Transverse colon (tissue), 4 donors: ENCODE data around the gene OSTC. TPM values are rescaled to one million over a fixed set of nuclear protein-coding genes. Genes with fewer than 3 reads are reported as not detected.

Source experiments
- DNase-seq: peaks from one replicate; pipeline ENCODE4 v3.0.0-alpha.2; 2019
- H3K27ac ChIP-seq, 4 donors: fragments of 200-600 bp; sonication (generic); 2 replicates each; pipeline ENCODE4 v1.5.1; 2016 to 2018; ENCODE audit warnings: inconsistent platforms in 4 of 4
- H3K27me3 ChIP-seq: fragments of 200-600 bp; sonication (generic); 2 replicates; pipeline ENCODE4 v1.5.1; 2017; ENCODE audit warnings: inconsistent platforms
- H3K36me3 ChIP-seq, 4 donors: fragments of 200-600 bp; sonication (generic); 2 replicates each; pipeline ENCODE4 v1.5.1; 2017 to 2019; ENCODE audit warnings: inconsistent platforms in 4 of 4
- H3K4me1 ChIP-seq, 4 donors: fragments of 200-600 bp; sonication (generic); 2 replicates each; pipeline ENCODE4 v1.5.1; 2017 to 2020; ENCODE audit warnings: inconsistent platforms in 4 of 4
- H3K4me3 ChIP-seq, 4 donors: fragments of 200-600 bp; sonication (generic); 1 replicate in 1 of 4; 2 replicates in 3 of 4; pipeline versions ENCODE4 v1.5.1 to v1.6.1; 2017 to 2019; ENCODE audit warnings: inconsistent platforms in 4 of 4
- H3K9me3 ChIP-seq, 2 donors: fragments of 200-600 bp; sonication (generic); 2 replicates each; pipeline ENCODE4 v1.5.1; 2017 to 2019; ENCODE audit warnings: inconsistent platforms in 2 of 2
- CTCF ChIP-seq, 5 experiments: fragments of 200-600 bp in 3 of 5; fragments of 450-650 bp in 2 of 5; sonication (generic) in 3 of 5; IDR thresholded peaks; 1 replicate in 2 of 5; 2 replicates in 3 of 5; pipeline ENCODE4 v1.5.1; 2016 to 2017; ENCODE audit warnings: antibody characterized with exemption in 5 of 5, inconsistent platforms in 3 of 5, mild to moderate bottlenecking in 2 of 5, moderate library complexity in 1 of 5
- EP300 ChIP-seq: sonication (generic); formaldehyde crosslinking; IDR thresholded peaks from one replicate; pipeline ENCODE4 v1.6.1; 2017; ENCODE audit warnings: antibody characterized with exemption, low read depth
- POLR2A ChIP-seq: fragments of 450-650 bp; IDR thresholded peaks from one replicate; pipeline ENCODE4 v1.6.1; 2016; ENCODE audit warnings: antibody characterized with exemption, mild to moderate bottlenecking, moderate library complexity
- POLR2AphosphoS5 ChIP-seq, 3 donors: sonication (generic); formaldehyde crosslinking; IDR thresholded peaks; one replicate each; pipeline ENCODE4 v1.6.1; 2016; ENCODE audit warnings: antibody characterized with exemption in 3 of 3
- WGBS, 2 donors: methylation state at CpG; one replicate each; pipeline ENCODE4 v1.1.5; 2018; ENCODE audit warnings: low coverage in 1 of 2; 5-methylcytosine and 5-hydroxymethylcytosine counted together
- in situ Hi-C, 4 donors: fragments of 200-750 bp; cut with MboI; loops; one replicate each; pipeline versions ENCODE4 v1.15.0 to v1.15.1; 2017; ENCODE audit warnings: low sequenced_read_pairs in 3 of 4, low pct_ligation_motif_present in 1 of 4, low pct_unique_long_range_greater_than_20kb in 1 of 4
- intact Hi-C: fragments of 100-400 bp; cut with DNase I; formaldehyde crosslinking; loops from one replicate; pipeline ENCODE4 v1.15.1; 2023; ENCODE audit warnings: low total_unique reads
- total RNA-seq, 4 donors: library from RNA; depleted of rRNA; stranded (reverse); fragments of >200 nt; gene quantifications; one replicate each; pipeline ENCODE4 v1.1.0, GENCODE V29; 2016

Gene OSTC
- total RNA-seq, 4 donors from 2014 or later = 45.4 to 56.5 (median 51.6) TPM

- 83 to 89% methylated on average over 3 of the region's 3 CpGs for WGBS, 2 donors
- Histone ChIP-seq H3K4me1 (no peaks in the 10 kb centered on the region), H3K27me3 (no peaks in the 10 kb centered on the region), H3K9me3 (no peaks in the 10 kb centered on the region), H3K36me3 (no peaks in the 10 kb centered on the region), H3K4me3 (no peak overlapping the region), H3K27ac (no peak overlapping the region)
- no peak for DNase-seq
- in situ Hi-C loops (no loop called here), intact Hi-C loops (no loop called here)
- TF ChIP-seq POLR2A = no peak
- TF ChIP-seq POLR2AphosphoS5 (IDR thresholded peaks at IDR 0.05) = no peak
- no peak for TF ChIP-seq CTCF (IDR thresholded peaks at IDR 0.05)
- TF ChIP-seq EP300 = no peak
Measured at GRCh38 chr4:108693819-108694218, 43.4 kb downstream of the OSTC start.

DNA sequence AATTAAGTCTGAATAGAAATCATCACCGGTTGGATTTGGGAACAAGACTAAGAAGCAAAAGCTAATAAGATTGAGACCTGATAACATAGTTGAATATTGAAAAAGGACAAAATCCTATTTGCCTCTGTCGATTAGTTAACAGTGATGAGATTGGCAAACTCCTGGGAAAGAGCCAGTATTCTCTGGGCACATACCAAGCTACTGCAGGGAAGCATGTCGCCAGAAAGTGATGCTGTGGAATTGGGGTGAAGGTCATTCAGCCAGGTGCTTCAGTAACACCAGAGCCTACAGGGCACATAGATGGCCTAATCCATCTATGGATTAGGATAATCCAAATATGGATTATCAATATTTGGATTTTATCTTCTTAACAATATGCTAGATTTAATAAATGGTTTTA lies 44.0 kb downstream of the OSTC start:
- no peak for DNase-seq
- no peak overlapping the region for H3K27ac ChIP-seq
- H3K4me3 ChIP-seq = no peak overlapping the region
- H3K36me3 ChIP-seq = no peaks in the 10 kb centered on the region
- intact Hi-C loops (no loop called here), in situ Hi-C loops (no loop called here)
- H3K9me3 ChIP-seq = no peaks in the 10 kb centered on the region
- no peaks in the 10 kb centered on the region for H3K27me3 ChIP-seq
- 81 to 89% methylated on average over 3 of the region's 3 CpGs for WGBS, 2 donors
- TF ChIP-seq CTCF (IDR thresholded peaks at IDR 0.05) (no peak), POLR2A (no peak), POLR2AphosphoS5 (IDR thresholded peaks at IDR 0.05) (no peak), EP300 (no peak)
- H3K4me1 ChIP-seq = no peaks in the 10 kb centered on the region

DNA sequence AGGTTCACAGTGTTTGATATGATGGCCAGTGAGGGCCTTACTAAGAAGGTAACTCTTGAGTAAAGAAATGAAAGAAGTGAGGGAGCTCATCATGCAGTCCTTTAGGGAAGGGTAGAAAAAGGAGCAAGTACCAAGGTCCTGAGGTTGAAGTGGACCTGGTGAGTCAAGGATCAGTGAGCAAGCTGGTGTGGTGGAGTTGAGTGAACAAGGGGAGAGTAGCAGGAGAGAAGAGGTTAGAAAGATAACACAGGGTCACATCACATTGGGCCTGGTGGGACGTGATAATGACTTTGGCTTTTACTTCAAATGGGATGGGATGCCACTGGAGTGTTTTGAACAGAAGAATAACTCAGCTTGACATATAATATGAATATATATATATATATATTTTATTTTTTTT lies 44.7 kb downstream of the OSTC start:
- Histone ChIP-seq H3K4me3 (no peak overlapping the region), H3K27me3 (no peaks in the 10 kb centered on the region), H3K9me3 (no peaks in the 10 kb centered on the region), H3K27ac (no peak overlapping the region), H3K4me1 (no peaks in the 10 kb centered on the region), H3K36me3 (no peaks in the 10 kb centered on the region)
- 91 to 100% methylated on average over 1 of the region's 1 CpG for WGBS, 2 donors
- DNase-seq = no peak
- intact Hi-C loops (loop anchor here (5.0 kb wide), 1 partner anchor 423 kb away; no protein-coding TSS in a partner anchor), in situ Hi-C loops (no loop called here)
- TF ChIP-seq POLR2A (no peak), POLR2AphosphoS5 (IDR thresholded peaks at IDR 0.05) (no peak), CTCF (IDR thresholded peaks at IDR 0.05) (no peak), EP300 (no peak)

DNA sequence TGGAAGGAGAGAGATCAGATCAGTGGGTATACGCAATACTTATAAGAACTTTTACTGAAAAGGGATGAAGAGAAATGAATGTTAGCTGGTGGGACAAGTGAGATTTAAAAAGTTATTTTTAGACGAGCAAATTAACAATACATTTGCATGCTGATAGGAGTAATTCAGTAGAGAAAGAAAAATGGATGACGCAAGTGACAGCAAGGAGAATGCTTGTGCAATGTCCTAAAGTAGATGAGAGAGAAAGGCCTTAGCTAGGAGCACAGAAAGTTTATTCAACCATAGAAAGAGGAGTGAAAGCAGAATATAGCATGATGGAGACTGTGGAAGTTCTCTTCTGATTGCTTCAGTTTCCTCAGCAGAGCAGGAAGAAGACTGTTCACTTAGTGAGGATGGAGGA lies 45.8 kb downstream of the OSTC start:
- H3K27ac ChIP-seq = no peak overlapping the region
- H3K27me3 ChIP-seq = no peaks in the 10 kb centered on the region
- TF ChIP-seq EP300 (no peak), CTCF (IDR thresholded peaks at IDR 0.05) (no peak)
- in situ Hi-C loops (no loop called here), intact Hi-C loops (loop anchor here (5.0 kb wide), 1 partner anchor 424 kb away; no protein-coding TSS in a partner anchor)
- no peak overlapping the region for H3K4me3 ChIP-seq
- H3K9me3 ChIP-seq = no peaks in the 10 kb centered on the region
- no peaks in the 10 kb centered on the region for H3K36me3 ChIP-seq
- DNase-seq = no peak
- WGBS, 2 donors = 83 to 92% methylated on average over 3 of the region's 3 CpGs
- no peaks in the 10 kb centered on the region for H3K4me1 ChIP-seq
